HEK293T (cell line): ENCODE measurements around the gene HOXD1.
A peak's percentile ranks its signal among the peaks of the same experiment; 100 is the strongest.

Experiments
- CTCF ChIA-PET: fragments of 350-600 bp; formaldehyde crosslinking; extraction: SDS; loops from one replicate; lab custom pipeline; 2021; ENCODE audit warnings: antibody characterized with exemption, inconsistent platforms; lab: Yijun Ruan, JAX
- POLR2A ChIA-PET: fragments of 350-600 bp; formaldehyde crosslinking; extraction: SDS; loops from one replicate; lab custom pipeline; 2020; ENCODE audit warnings: antibody characterized with exemption, inconsistent platforms; lab: Yijun Ruan, JAX
- DNase-seq: peaks from one replicate; pipeline ENCODE4 v3.0.0; 2012; ENCODE audit warnings: mixed read lengths; ENCODE audit errors: extremely low spot score
- ARNT ChIP-seq: fragments of 450-650 bp; IDR thresholded peaks from 2 replicates; pipeline ENCODE4 v1.6.1; 2017; ENCODE audit warnings: mild to moderate bottlenecking
- BHLHE40 ChIP-seq: fragments of 450-650 bp; IDR thresholded peaks from 2 replicates; pipeline ENCODE4 v1.6.1; 2016; ENCODE audit warnings: mild to moderate bottlenecking, moderate library complexity, borderline replicate concordance
- CTBP1 ChIP-seq: fragments of 450-650 bp; IDR thresholded peaks from 2 replicates; pipeline ENCODE4 v1.6.1; 2016; ENCODE audit warnings: borderline replicate concordance
- ELF4 ChIP-seq: fragments of 450-650 bp; IDR thresholded peaks from 2 replicates; pipeline ENCODE4 v1.6.1; 2017; ENCODE audit warnings: antibody characterized with exemption
- FOXA1 ChIP-seq: fragments of 450-650 bp; IDR thresholded peaks from 2 replicates; pipeline ENCODE4 v1.6.1; 2016; ENCODE audit warnings: mild to moderate bottlenecking
- FOXK2 ChIP-seq: fragments of 450-650 bp; IDR thresholded peaks from 2 replicates; pipeline ENCODE4 v1.6.1; 2016; ENCODE audit warnings: mild to moderate bottlenecking
- FOXM1 ChIP-seq: fragments of 450-650 bp; IDR thresholded peaks from 2 replicates; pipeline ENCODE4 v1.6.1; 2017; ENCODE audit warnings: mild to moderate bottlenecking, borderline replicate concordance
- HDGF ChIP-seq: fragments of 450-650 bp; IDR thresholded peaks from 2 replicates; pipeline ENCODE4 v1.6.1; 2017; ENCODE audit warnings: antibody characterized with exemption, borderline replicate concordance
- L3MBTL2 ChIP-seq: fragments of 450-650 bp; conservative IDR thresholded peaks from 2 replicates; pipeline ENCODE4 v1.6.1; 2016; ENCODE audit warnings: mild to moderate bottlenecking
- LEF1 ChIP-seq: fragments of 450-650 bp; IDR thresholded peaks from 2 replicates; pipeline ENCODE4 v1.6.1; 2017; ENCODE audit warnings: mild to moderate bottlenecking, borderline replicate concordance
- NFRKB ChIP-seq: fragments of 450-650 bp; IDR thresholded peaks from 2 replicates; pipeline ENCODE4 v1.6.1; 2016; ENCODE audit warnings: mild to moderate bottlenecking, moderate library complexity
- PKNOX1 ChIP-seq: fragments of 450-650 bp; IDR thresholded peaks from 2 replicates; pipeline ENCODE4 v1.6.1; 2016
- SP1 ChIP-seq: fragments of 450-650 bp; IDR thresholded peaks from 2 replicates; pipeline ENCODE4 v1.6.1; 2017
- SUZ12 ChIP-seq: fragments of 450-650 bp; IDR thresholded peaks from 2 replicates; pipeline ENCODE4 v1.6.1; 2016; ENCODE audit warnings: mild to moderate bottlenecking
- TARDBP ChIP-seq: fragments of 450-650 bp; IDR thresholded peaks from 2 replicates; pipeline ENCODE4 v1.6.1; 2016
- ZNF384 ChIP-seq: fragments of 450-650 bp; IDR thresholded peaks from 2 replicates; pipeline ENCODE4 v1.6.1; 2016

HOXD1 gene

GRCh38 chr2:176145085-176145969, 43.1 kb upstream of the HOXD1 start:
- no peak for TF ChIP-seq LEF1
- peak; percentile 86 for TF ChIP-seq L3MBTL2
- ChIA-PET CTCF (interaction anchor here (1.0 to 3.0 kb wide), 2 partner anchors 240 to 310 kb away, joined by 3 to 11 read pairs; no protein-coding TSS in a partner anchor), POLR2A (interaction anchor here (0.7 to 1.5 kb wide), 4 partner anchors 9 to 310 kb away, joined by 3 to 7 read pairs (median 4); no protein-coding TSS in a partner anchor)
- DNase-seq: no peak

GRCh38 chr2:176146101-176146500, 42.4 kb upstream of the HOXD1 start:
- ChIA-PET POLR2A (interaction anchor here (0.7 to 1.5 kb wide), 5 partner anchors 10 to 309 kb away, joined by 3 to 7 read pairs (median 4); no protein-coding TSS in a partner anchor), CTCF (interaction anchor here (1.0 to 3.0 kb wide), 2 partner anchors 239 to 309 kb away, joined by 3 to 11 read pairs; no protein-coding TSS in a partner anchor)
- TF ChIP-seq ZNF384 (no peak), ELF4 (no peak), HDGF (no peak), SP1 (no peak), LEF1 (no peak), L3MBTL2 (no peak), TARDBP (no peak), FOXM1 (no peak), CTBP1 (peak; percentile 92), BHLHE40 (no peak; the same call in 1 of the 2 replicates), SUZ12 (no peak), PKNOX1 (peak; percentile 96), ARNT (no peak)
- DNase-seq: peak; percentile 73

- POLR2A ChIA-PET: interaction anchor here (1.1 to 1.5 kb wide), 3 partner anchors 9 to 11 kb away, joined by 3 to 7 read pairs (median 5); no protein-coding TSS in a partner anchor
- no peak for TF ChIP-seq SUZ12
- TF ChIP-seq TARDBP: no peak
- TF ChIP-seq ARNT: no peak
- TF ChIP-seq L3MBTL2: no peak
- no peak for TF ChIP-seq CTBP1
- DNase-seq: no peak
- CTCF ChIA-PET: interaction anchor here (1.0 to 3.0 kb wide), 3 partner anchors 16 to 308 kb away, joined by 3 to 11 read pairs (median 4); no protein-coding TSS in a partner anchor
Measured at GRCh38 chr2:176146645-176147044, 41.8 kb upstream of the HOXD1 start.

- ChIA-PET POLR2A (interaction anchor here (1.1 to 1.4 kb wide), 2 partner anchors 9 to 10 kb away, joined by 3 to 5 read pairs; no protein-coding TSS in a partner anchor), CTCF (interaction anchor here (1.0 to 3.0 kb wide), 3 partner anchors 15 to 308 kb away, joined by 3 to 11 read pairs (median 4); no protein-coding TSS in a partner anchor)
- no peak for DNase-seq
- TF ChIP-seq HDGF (no peak), FOXA1 (no peak), FOXK2 (no peak), NFRKB (no peak)
Measured at GRCh38 chr2:176147210-176147799, 41.2 kb upstream of the HOXD1 start.

GRCh38 chr2:176147800-176148496, 40.5 kb upstream of the HOXD1 start:
- POLR2A ChIA-PET: interaction anchor here (1.2 kb wide), 1 partner anchor 12 kb away, joined by 3 read pairs; no protein-coding TSS in a partner anchor
- no peak for DNase-seq

GRCh38 chr2:176148751-176149421, 39.6 kb upstream of the HOXD1 start:
- TF ChIP-seq ARNT (no peak), SP1 (no peak), L3MBTL2 (no peak)
- POLR2A ChIA-PET: interaction anchor here (1.2 kb wide), 1 partner anchor 13 kb away, joined by 3 read pairs; no protein-coding TSS in a partner anchor
- CTCF ChIA-PET: no interaction called here
- no peak for DNase-seq

More at GRCh38 chr2:176147800-176148496, 40.5 kb upstream of the HOXD1 start:
- CTCF ChIA-PET: interaction anchor here (1.0 to 1.5 kb wide), 2 partner anchors 14 to 307 kb away, joined by 3 to 4 read pairs; no protein-coding TSS in a partner anchor
- no peak for TF ChIP-seq FOXA1
- no peak for TF ChIP-seq SUZ12
- TF ChIP-seq LEF1: no peak
- no peak for TF ChIP-seq HDGF
- TF ChIP-seq NFRKB: no peak

- ChIA-PET POLR2A (no interaction called here), CTCF (no interaction called here)
- TF ChIP-seq HDGF (no peak), NFRKB (no peak), FOXK2 (no peak), CTBP1 (no peak), FOXM1 (no peak), ZNF384 (no peak), PKNOX1 (no peak), BHLHE40 (no peak), L3MBTL2 (no peak)
- no peak for DNase-seq
Measured at GRCh38 chr2:176149481-176149938, 39.0 kb upstream of the HOXD1 start.
